SW480 (cell line): Measurements from ENCODE around the gene TNFRSF14.
"Not testable (repeated sequence)": the region's sequence is repeated elsewhere in the genome, so short reads cannot be mapped to it uniquely, and the experiment has no call there.

Experiments
- DNase-seq: peaks from one replicate; pipeline ENCODE4 v3.0.0-alpha.2; 2016; ENCODE audit warnings: low spot score

Gene TNFRSF14

GRCh38 chr1:2569060-2569459, 12.9 kb downstream of the TNFRSF14 start:
- DNase-seq = no peak

- DNase-seq = not testable (repeated sequence)
Measured at GRCh38 chr1:2569703-2570102, 13.5 kb downstream of the TNFRSF14 start.

- no peak for DNase-seq
Measured at GRCh38 chr1:2570332-2570731, 14.2 kb downstream of the TNFRSF14 start.

GRCh38 chr1:2571348-2571747, 15.2 kb downstream of the TNFRSF14 start:
- no peak for DNase-seq

GRCh38 chr1:2573250-2573920, 17.2 kb downstream of the TNFRSF14 start:
- DNase-seq = no peak

GRCh38 chr1:2574350-2574749, 18.2 kb downstream of the TNFRSF14 start:
- DNase-seq = no peak

GRCh38 chr1:2575801-2576663, 19.9 kb downstream of the TNFRSF14 start:
- DNase-seq = no peak

GRCh38 chr1:2577565-2578075, 21.4 kb downstream of the TNFRSF14 start:
- DNase-seq = not testable (repeated sequence)

GRCh38 chr1:2578758-2579118, 22.6 kb downstream of the TNFRSF14 start:
- DNase-seq = no peak

- no peak for DNase-seq
Measured at GRCh38 chr1:2580691-2581090, 24.5 kb downstream of the TNFRSF14 start.

GRCh38 chr1:2582391-2582790, 26.2 kb downstream of the TNFRSF14 start:
- DNase-seq = no peak

GRCh38 chr1:2583331-2583791, 27.2 kb downstream of the TNFRSF14 start:
- DNase-seq = no peak

GRCh38 chr1:2583871-2584351, 27.7 kb downstream of the TNFRSF14 start:
- no peak for DNase-seq

- no peak for DNase-seq
Measured at GRCh38 chr1:2584686-2585317, 28.6 kb downstream of the TNFRSF14 start.

GRCh38 chr1:2585318-2586092, 29.3 kb downstream of the TNFRSF14 start:
- DNase-seq = peak; percentile 62

GRCh38 chr1:2586154-2587070, 30.2 kb downstream of the TNFRSF14 start, which contains the start of gene PRXL2B:
Gene PRXL2B (plus strand): TSS chr1:2586777. CDS start chr1:2586886, 109 bp downstream.
- peak; percentile 98 for DNase-seq

- DNase-seq = peak; percentile 29
Measured at GRCh38 chr1:2587071-2587859, 31.1 kb downstream of the TNFRSF14 start.

- DNase-seq = no peak
Measured at GRCh38 chr1:2587860-2588571, 31.8 kb downstream of the TNFRSF14 start.
